HG03565 (cell line): Measurements from ENCODE around the gene CARD14.
"Not testable (repeated sequence)": the region's sequence is repeated elsewhere in the genome, so short reads cannot be mapped to it uniquely, and the experiment has no call there.

Source experiments
- ATAC-seq: cut with Tn5 transposase; IDR thresholded peaks from one replicate; pipeline ENCODE4 v1.9.1; 2021; ENCODE audit warnings: mild to moderate bottlenecking, moderate library complexity; ENCODE audit not compliant: unreplicated experiment

CARD14 gene

GRCh38 chr17:80248001-80248893, 78.4 kb downstream of the CARD14 start:
- no peak for ATAC-seq

- no peak for ATAC-seq
These were observed 79.3 kb downstream of the CARD14 start for GRCh38 chr17:80248894-80249710.

DNA sequence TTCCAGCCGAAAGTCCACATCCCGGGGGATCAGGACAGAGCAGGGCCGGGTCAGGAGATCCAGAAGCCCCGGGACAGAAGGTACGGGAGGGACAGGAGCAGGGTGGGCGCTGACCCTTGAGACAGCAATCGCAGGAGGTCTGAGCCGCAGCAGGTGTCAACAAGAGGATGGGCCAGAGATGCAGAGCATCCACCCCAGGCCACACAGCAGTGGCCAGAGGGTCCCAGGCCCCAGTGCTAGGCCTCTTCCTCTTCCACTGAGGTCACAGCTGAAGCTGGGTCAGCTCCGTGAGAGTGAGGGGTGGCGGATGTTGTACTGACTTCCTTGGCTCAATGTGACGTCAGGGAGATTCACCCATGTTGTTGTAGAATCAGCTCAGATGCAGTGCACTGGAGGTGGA, 82.1 kb downstream of the CARD14 start:
- ATAC-seq: no peak

- no peak for ATAC-seq
These were observed 83.0 kb downstream of the CARD14 start for GRCh38 chr17:80252871-80253270.

GRCh38 chr17:80253631-80254395, 84.0 kb downstream of the CARD14 start:
- ATAC-seq: no peak

GRCh38 chr17:80254396-80255251, 84.8 kb downstream of the CARD14 start:
- no peak for ATAC-seq

- no peak for ATAC-seq
These were observed 86.2 kb downstream of the CARD14 start for GRCh38 chr17:80256034-80256350.

DNA sequence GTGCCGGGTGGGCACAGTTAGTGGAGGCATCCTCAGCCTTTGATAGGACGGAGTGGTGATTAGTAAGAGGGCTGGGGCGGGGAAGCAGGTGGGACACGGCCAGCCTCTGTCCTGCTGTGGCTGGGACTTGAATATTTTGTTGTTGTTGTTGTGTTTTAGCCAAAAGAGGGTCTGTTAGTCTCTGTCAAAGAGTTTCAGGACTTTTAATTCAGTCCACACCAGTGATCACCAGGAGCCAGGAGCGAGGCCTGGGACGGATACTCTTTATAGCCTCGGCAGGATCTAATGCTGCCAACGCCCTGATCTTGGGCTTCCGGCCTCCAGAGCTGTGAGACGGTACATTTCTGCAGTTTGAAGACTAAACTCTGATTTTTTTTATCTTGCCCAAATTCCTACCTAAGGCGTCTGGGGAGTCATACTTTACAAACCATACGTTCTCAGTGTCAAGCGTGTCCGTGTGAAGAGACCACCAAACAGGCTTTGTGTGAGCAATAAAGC, 87.9 kb downstream of the CARD14 start:
- no peak for ATAC-seq

GRCh38 chr17:80258296-80258695, 88.5 kb downstream of the CARD14 start:
- ATAC-seq: not testable (repeated sequence)
